Breast epithelium (tissue), 4 donors: ENCODE data around the gene HLA-F. TPM values are rescaled to one million over a fixed set of nuclear protein-coding genes. Genes with fewer than 3 reads are reported as not detected.

Experiments used
- DNase-seq, 2 donors: peaks; one replicate each; pipeline ENCODE4 v3.0.0-alpha.2; 2019; ENCODE audit warnings: low spot score in 2 of 2
- H3K27ac ChIP-seq, 2 donors: fragments of 200-600 bp; sonication (generic) in 1 of 2; one replicate each; pipeline ENCODE4 v1.5.1; 2016 to 2019; ENCODE audit warnings: mild to moderate bottlenecking in 1 of 2
- H3K27me3 ChIP-seq, 2 donors: fragments of 200-600 bp; sonication (generic) in 1 of 2; one replicate each; pipeline versions ENCODE4 v1.5.1 to v1.6.0; 2017 to 2019; ENCODE audit warnings: control low read depth in 1 of 2, mild to moderate bottlenecking in 1 of 2
- H3K36me3 ChIP-seq: fragments of 200-600 bp; one replicate; pipeline ENCODE4 v1.5.1; 2019
- H3K4me1 ChIP-seq, 2 donors: fragments of 200-600 bp; sonication (generic); one replicate each; pipeline ENCODE4 v1.5.1; 2016 to 2019; ENCODE audit warnings: control low read depth in 1 of 2
- H3K4me3 ChIP-seq, 3 donors: fragments of 200-600 bp; sonication (generic); 1 replicate in 2 of 3; 2 replicates in 1 of 3; pipeline ENCODE4 v1.5.1; 2016 to 2019; ENCODE audit warnings: mild to moderate bottlenecking in 3 of 3, moderate library complexity in 2 of 3
- H3K9me3 ChIP-seq, 2 donors: fragments of 200-600 bp; sonication (generic) in 1 of 2; one replicate each; pipeline ENCODE4 v1.5.1; 2016 to 2019; ENCODE audit warnings: control low read depth in 1 of 2
- POLR2A ChIP-seq: fragments of 450-650 bp; IDR thresholded peaks from one replicate; pipeline ENCODE4 v1.6.1; 2016; ENCODE audit warnings: antibody characterized with exemption, mild to moderate bottlenecking, moderate library complexity
- POLR2AphosphoS5 ChIP-seq, 3 donors: sonication (generic); formaldehyde crosslinking; IDR thresholded peaks; one replicate each; pipeline ENCODE4 v1.6.1; 2017; ENCODE audit warnings: antibody characterized with exemption in 3 of 3
- intact Hi-C: fragments of 100-400 bp; cut with DNase I; formaldehyde crosslinking; loops from one replicate; pipeline ENCODE4 v1.15.1; 2023; ENCODE audit warnings: low total_unique reads
- total RNA-seq, 3 donors: library from RNA; depleted of rRNA; stranded (reverse); fragments of >200 nt; gene quantifications; one replicate each; pipeline ENCODE4 v1.1.0, GENCODE V29; 2016
- TF ChIP-seq, protein P1 (sequence below), 3 donors: fragments of 450-650 bp; IDR thresholded peaks; one replicate each; pipeline ENCODE4 v1.5.1; 2016 to 2017; ENCODE audit warnings: antibody characterized with exemption in 3 of 3, mild to moderate bottlenecking in 3 of 3, moderate library complexity in 3 of 3

HLA-F gene
- total RNA-seq, 3 donors from 2014 or later: 58.6 to 93.7 (median 64.1) TPM

DNA sequence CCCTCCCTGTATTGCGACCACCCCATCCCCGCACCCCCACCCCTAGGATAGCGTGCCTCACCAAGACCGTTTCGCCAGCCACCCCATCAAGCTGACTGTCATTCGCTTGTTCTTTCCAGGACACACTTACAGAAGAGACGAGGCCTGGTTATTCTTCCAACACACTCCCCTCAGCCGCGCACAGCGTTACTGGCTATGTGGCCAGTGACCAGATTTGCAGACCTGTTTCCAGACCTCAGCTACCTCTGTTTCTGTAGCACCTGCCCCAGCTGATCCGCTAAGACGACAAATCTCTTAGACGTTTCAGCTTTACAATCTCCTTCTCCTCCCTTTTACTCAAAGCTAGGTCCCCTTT lies 26.1 kb downstream of the HLA-F start:
- Histone ChIP-seq H3K27ac (peak overlapping the region; percentile 74 to 81), H3K9me3 (no peaks in the 10 kb centered on the region), H3K4me1 (peaks cover 0 to 15% of the 10 kb centered on the region in 2 donors), H3K4me3 (peak overlapping the region; percentile 70 to 79 (median 72)), H3K27me3 (no peaks in the 10 kb centered on the region), H3K36me3 (no peaks in the 10 kb centered on the region)
- TF ChIP-seq POLR2AphosphoS5 (IDR thresholded peaks at IDR 0.05): no peak
- no peak for TF ChIP-seq POLR2A
- TF ChIP-seq, protein P1, sequence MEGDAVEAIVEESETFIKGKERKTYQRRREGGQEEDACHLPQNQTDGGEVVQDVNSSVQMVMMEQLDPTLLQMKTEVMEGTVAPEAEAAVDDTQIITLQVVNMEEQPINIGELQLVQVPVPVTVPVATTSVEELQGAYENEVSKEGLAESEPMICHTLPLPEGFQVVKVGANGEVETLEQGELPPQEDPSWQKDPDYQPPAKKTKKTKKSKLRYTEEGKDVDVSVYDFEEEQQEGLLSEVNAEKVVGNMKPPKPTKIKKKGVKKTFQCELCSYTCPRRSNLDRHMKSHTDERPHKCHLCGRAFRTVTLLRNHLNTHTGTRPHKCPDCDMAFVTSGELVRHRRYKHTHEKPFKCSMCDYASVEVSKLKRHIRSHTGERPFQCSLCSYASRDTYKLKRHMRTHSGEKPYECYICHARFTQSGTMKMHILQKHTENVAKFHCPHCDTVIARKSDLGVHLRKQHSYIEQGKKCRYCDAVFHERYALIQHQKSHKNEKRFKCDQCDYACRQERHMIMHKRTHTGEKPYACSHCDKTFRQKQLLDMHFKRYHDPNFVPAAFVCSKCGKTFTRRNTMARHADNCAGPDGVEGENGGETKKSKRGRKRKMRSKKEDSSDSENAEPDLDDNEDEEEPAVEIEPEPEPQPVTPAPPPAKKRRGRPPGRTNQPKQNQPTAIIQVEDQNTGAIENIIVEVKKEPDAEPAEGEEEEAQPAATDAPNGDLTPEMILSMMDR (IDR thresholded peaks at IDR 0.05): no peak
- intact Hi-C loops: no loop called here
- no peak for DNase-seq

GRCh38 chr6:29749668-29750067 lies 26.4 kb downstream of the HLA-F start:
- no peaks in the 10 kb centered on the region for H3K27me3 ChIP-seq
- no peak for DNase-seq
- H3K9me3 ChIP-seq: no peaks in the 10 kb centered on the region
- H3K27ac ChIP-seq: peak overlapping the region; percentile 74 to 81
- H3K4me3 ChIP-seq: peak overlapping the region in 2 of 3 donors; percentile 70 to 79
- intact Hi-C loops: no loop called here
- TF ChIP-seq, protein P1 (IDR thresholded peaks at IDR 0.05): no peak
- TF ChIP-seq POLR2A (no peak), POLR2AphosphoS5 (IDR thresholded peaks at IDR 0.05) (no peak)
- peaks cover 0 to 15% of the 10 kb centered on the region in 2 donors for H3K4me1 ChIP-seq
- no peaks in the 10 kb centered on the region for H3K36me3 ChIP-seq

GRCh38 chr6:29750709-29751108 lies 27.5 kb downstream of the HLA-F start:
- TF ChIP-seq, protein P1 (IDR thresholded peaks at IDR 0.05): no peak
- TF ChIP-seq POLR2A: no peak
- TF ChIP-seq POLR2AphosphoS5 (IDR thresholded peaks at IDR 0.05): no peak
- intact Hi-C loops: no loop called here
- no peaks in the 10 kb centered on the region for H3K36me3 ChIP-seq
- no peak overlapping the region for H3K27ac ChIP-seq
- no peak for DNase-seq
- no peak overlapping the region for H3K4me3 ChIP-seq
- no peaks in the 10 kb centered on the region for H3K9me3 ChIP-seq
- H3K27me3 ChIP-seq: no peaks in the 10 kb centered on the region
- H3K4me1 ChIP-seq: peaks cover 0 to 15% of the 10 kb centered on the region in 2 donors

GRCh38 chr6:29751480-29751879 lies 28.2 kb downstream of the HLA-F start:
- Histone ChIP-seq H3K27ac (no peak overlapping the region), H3K36me3 (no peaks in the 10 kb centered on the region), H3K4me1 (peaks cover 0 to 15% of the 10 kb centered on the region in 2 donors), H3K9me3 (no peaks in the 10 kb centered on the region), H3K27me3 (no peaks in the 10 kb centered on the region), H3K4me3 (no peak overlapping the region)
- no peak for TF ChIP-seq POLR2AphosphoS5 (IDR thresholded peaks at IDR 0.05)
- TF ChIP-seq POLR2A: no peak
- TF ChIP-seq, protein P1 (IDR thresholded peaks at IDR 0.05): no peak
- intact Hi-C loops: no loop called here
- no peak for DNase-seq

DNA sequence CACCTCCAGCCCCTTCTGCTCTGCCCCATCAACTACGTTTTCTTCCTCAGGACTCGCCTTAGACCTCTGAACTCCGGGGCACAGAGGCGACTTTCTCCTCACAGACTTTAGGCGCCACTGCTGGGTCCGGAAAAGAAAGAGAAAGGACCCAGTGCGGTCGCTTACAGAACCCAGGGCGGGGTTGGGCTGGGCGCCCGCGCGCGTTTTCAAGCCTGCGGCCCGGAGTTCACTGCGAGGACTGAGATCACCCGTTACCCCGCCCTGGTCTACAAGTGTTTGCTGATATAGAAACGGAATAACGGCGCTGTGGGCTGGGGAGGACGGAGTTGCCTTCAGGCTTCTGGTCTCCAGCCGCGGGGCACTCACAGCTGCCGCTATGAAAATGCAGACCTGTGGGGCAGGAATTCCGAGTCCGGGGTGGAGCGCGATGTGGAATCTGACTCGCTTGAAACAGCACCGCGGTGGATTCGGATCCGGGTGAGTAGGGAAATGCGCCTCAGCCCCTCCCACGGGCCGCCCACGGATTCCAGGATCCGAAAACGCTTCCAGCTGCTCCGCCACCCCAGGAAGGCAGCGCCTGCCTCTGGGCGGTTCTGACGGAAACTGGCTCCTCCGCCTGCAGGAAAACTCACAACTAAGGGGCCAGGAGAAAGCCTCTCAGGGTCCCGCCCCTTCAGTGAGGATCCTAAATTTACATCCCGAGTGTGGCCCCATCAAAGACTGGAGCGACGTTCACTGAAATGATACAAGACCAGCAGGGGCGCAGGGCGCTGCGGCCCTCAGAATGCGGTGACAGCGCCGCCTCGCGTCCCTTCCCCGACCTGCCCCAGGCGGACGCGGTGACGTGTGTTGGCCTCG lies 29.4 kb downstream of the HLA-F start:
- Histone ChIP-seq H3K4me1 (peaks cover 0 to 13% of the 10 kb centered on the region in 2 donors), H3K9me3 (no peaks in the 10 kb centered on the region), H3K4me3 (peak overlapping the region; percentile 52 to 79 (median 67)), H3K36me3 (no peaks in the 10 kb centered on the region), H3K27ac (peak overlapping the region; percentile 91 to 94), H3K27me3 (no peaks in the 10 kb centered on the region)
- TF ChIP-seq POLR2A: no peak
- TF ChIP-seq, protein P1 (IDR thresholded peaks at IDR 0.05): peak; percentile 68 to 94 (median 94)
- TF ChIP-seq POLR2AphosphoS5 (IDR thresholded peaks at IDR 0.05): peak; percentile 39 to 75 (median 69)
- DNase-seq: peak; percentile 76 to 84
- intact Hi-C loops: no loop called here
